Keratinocyte (primary cell): Measurements from ENCODE around the gene RBMY1D. TPM values are rescaled to one million over a fixed set of nuclear protein-coding genes. Genes with fewer than 3 reads are reported as not detected.

Experiments used
- DNase-seq: peaks from one replicate; pipeline ENCODE4 v3.0.0-alpha.2; 2011; ENCODE audit warnings: low read depth, missing footprints, low spot score
- FAIRE-seq: peaks from 2 replicates; lab custom pipeline; 2011; peaks lifted over from hg19 to GRCh38; lab: Jason Lieb, UNC
- H2AFZ ChIP-seq: 2 replicates; pipeline ENCODE4 v1.6.0; 2012; ENCODE audit warnings: low read length, control low read depth, inconsistent platforms; ENCODE audit not compliant: control insufficient read depth
- H3K27ac ChIP-seq: 2 replicates; pipeline ENCODE4 v1.5.1; 2011; ENCODE audit warnings: low read length; ENCODE audit not compliant: control insufficient read depth, insufficient read depth
- H3K27me3 ChIP-seq: 3 replicates; pipeline ENCODE4 v1.6.0; 2011; ENCODE audit warnings: low read length; ENCODE audit not compliant: control insufficient read depth, insufficient read depth; ENCODE audit errors: extremely low read depth
- H3K36me3 ChIP-seq, 2 experiments: 2 replicates in 1 of 2; 3 replicates in 1 of 2; pipeline ENCODE4 v1.5.1; 2011; ENCODE audit warnings: low read length in 2 of 2, mild to moderate bottlenecking in 1 of 2; ENCODE audit not compliant: control insufficient read depth in 2 of 2, insufficient read depth in 2 of 2; ENCODE audit errors: extremely low read depth in 1 of 2
- H3K4me1 ChIP-seq: 3 replicates; pipeline ENCODE4 v1.5.1; 2011; ENCODE audit warnings: low read length; ENCODE audit not compliant: control insufficient read depth, insufficient read depth; ENCODE audit errors: extremely low read depth
- H3K4me2 ChIP-seq: 3 replicates; pipeline ENCODE4 v1.6.0; 2011; ENCODE audit warnings: low read depth, low read length; ENCODE audit not compliant: control insufficient read depth, insufficient read depth; ENCODE audit errors: extremely low read depth
- H3K4me3 ChIP-seq, 3 experiments: fragments of 200-600 bp in 1 of 3; sonication (generic) in 1 of 3; 2 replicates in 2 of 3; 3 replicates in 1 of 3; pipeline ENCODE4 v1.5.1; 2011 to 2016; ENCODE audit warnings: low read length in 3 of 3, mild to moderate bottlenecking in 3 of 3, control low read depth in 2 of 3, inconsistent platforms in 1 of 3, low read depth in 1 of 3, mixed read lengths in 1 of 3, mixed run types in 1 of 3, moderate library complexity in 1 of 3; ENCODE audit not compliant: control insufficient read depth in 2 of 3, insufficient read depth in 2 of 3; ENCODE audit errors: extremely low read depth in 1 of 3
- H3K79me2 ChIP-seq: 2 replicates; pipeline ENCODE4 v1.6.0; 2012; ENCODE audit warnings: low read length; ENCODE audit not compliant: control insufficient read depth, insufficient read depth
- H3K9ac ChIP-seq: 3 replicates; pipeline ENCODE4 v1.6.0; 2011; ENCODE audit warnings: low read length; ENCODE audit not compliant: control insufficient read depth, insufficient read depth; ENCODE audit errors: extremely low read depth
- H3K9me1 ChIP-seq: 3 replicates; pipeline ENCODE4 v1.6.0; 2011; ENCODE audit warnings: low read length; ENCODE audit not compliant: control insufficient read depth, insufficient read depth; ENCODE audit errors: extremely low read depth
- H3K9me3 ChIP-seq: 2 replicates; pipeline ENCODE4 v1.5.1; 2012; ENCODE audit warnings: low read depth, low read length; ENCODE audit not compliant: control insufficient read depth
- H4K20me1 ChIP-seq: 3 replicates; pipeline ENCODE4 v1.6.0; 2011; ENCODE audit warnings: low read length; ENCODE audit not compliant: control insufficient read depth, insufficient read depth; ENCODE audit errors: extremely low read depth
- EZH2 ChIP-seq: IDR thresholded peaks from one replicate; pipeline ENCODE4 v1.6.1; 2012; ENCODE audit warnings: inconsistent platforms, mild to moderate bottlenecking, low read length, moderate library complexity
- dilution Hi-C: fragments of 300-500 bp; cut with MboI; formaldehyde crosslinking; loops from one replicate; pipeline ENCODE4 v1.7.0; 2020; ENCODE audit warnings: low sequenced_read_pairs; ENCODE audit not compliant: extremely low pct_ligation_motif_present
- polyA plus RNA-seq, 5 experiments: library from polyadenylated mRNA; depleted of rRNA in 3 of 5; stranded (reverse) in 3 of 5; stranded (forward) in 1 of 5; unstranded in 1 of 5; fragments of >200 nt; gene quantifications; 1 replicate in 1 of 5; 2 replicates in 3 of 5; 3 replicates in 1 of 5; pipeline versions ENCODE4 v1.2.1 to v1.2.3, GENCODE V29; 2011 to 2012; ENCODE audit warnings: missing spikeins in 2 of 5, low read depth in 1 of 5, low replicate concordance in 1 of 5
- TF ChIP-seq, protein P1 (sequence below), 3 experiments: IDR thresholded peaks in 1 of 3; conservative IDR thresholded peaks in 1 of 3; optimal IDR thresholded peaks in 1 of 3; 2 replicates in 2 of 3; 3 replicates in 1 of 3; pipeline versions ENCODE3 to v1.5.1; 2011; ENCODE audit warnings: low read length in 3 of 3, mild to moderate bottlenecking in 3 of 3, moderate library complexity in 2 of 3, control low read depth in 1 of 3, inconsistent platforms in 1 of 3; ENCODE audit not compliant: insufficient read depth in 2 of 3; ENCODE audit errors: extremely low read depth in 1 of 3

RBMY1D gene
- polyA plus RNA-seq, 1 donor (not counting 4 experiments of a cell fraction or from before 2014, with no cell fraction given): not detected

DNA sequence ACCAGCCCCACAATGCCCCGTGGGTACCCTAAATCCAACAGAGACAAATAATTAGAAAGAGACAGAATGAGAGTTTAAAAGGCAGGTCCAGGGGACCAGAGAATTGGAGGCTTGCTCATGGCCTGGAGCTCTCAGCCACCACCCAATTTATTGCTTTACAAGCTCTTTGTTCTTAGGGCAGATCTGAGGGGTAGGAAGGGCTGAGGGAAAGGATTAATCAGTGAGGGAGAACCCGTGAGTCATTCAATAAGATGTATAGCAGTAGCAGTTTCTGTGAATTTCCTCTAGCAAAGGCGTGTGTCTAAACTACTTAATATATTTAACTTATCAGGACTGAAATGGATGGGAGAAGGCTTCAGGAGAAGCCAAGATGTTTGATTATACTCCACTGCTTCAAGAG, 48.8 kb downstream of the RBMY1D start:
- H3K79me2 ChIP-seq: no peaks in the 10 kb centered on the region
- dilution Hi-C loops: no loop called here
- FAIRE-seq: no peak
- no peaks in the 10 kb centered on the region for H3K36me3 ChIP-seq
- H3K9ac ChIP-seq: no peak overlapping the region
- H3K9me3 ChIP-seq: no peaks in the 10 kb centered on the region
- no peak overlapping the region for H3K27ac ChIP-seq
- H3K27me3 ChIP-seq: no peaks in the 10 kb centered on the region
- TF ChIP-seq, protein P1, sequence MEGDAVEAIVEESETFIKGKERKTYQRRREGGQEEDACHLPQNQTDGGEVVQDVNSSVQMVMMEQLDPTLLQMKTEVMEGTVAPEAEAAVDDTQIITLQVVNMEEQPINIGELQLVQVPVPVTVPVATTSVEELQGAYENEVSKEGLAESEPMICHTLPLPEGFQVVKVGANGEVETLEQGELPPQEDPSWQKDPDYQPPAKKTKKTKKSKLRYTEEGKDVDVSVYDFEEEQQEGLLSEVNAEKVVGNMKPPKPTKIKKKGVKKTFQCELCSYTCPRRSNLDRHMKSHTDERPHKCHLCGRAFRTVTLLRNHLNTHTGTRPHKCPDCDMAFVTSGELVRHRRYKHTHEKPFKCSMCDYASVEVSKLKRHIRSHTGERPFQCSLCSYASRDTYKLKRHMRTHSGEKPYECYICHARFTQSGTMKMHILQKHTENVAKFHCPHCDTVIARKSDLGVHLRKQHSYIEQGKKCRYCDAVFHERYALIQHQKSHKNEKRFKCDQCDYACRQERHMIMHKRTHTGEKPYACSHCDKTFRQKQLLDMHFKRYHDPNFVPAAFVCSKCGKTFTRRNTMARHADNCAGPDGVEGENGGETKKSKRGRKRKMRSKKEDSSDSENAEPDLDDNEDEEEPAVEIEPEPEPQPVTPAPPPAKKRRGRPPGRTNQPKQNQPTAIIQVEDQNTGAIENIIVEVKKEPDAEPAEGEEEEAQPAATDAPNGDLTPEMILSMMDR (optimal IDR thresholded peaks at IDR 0.05 in 1 of 3, IDR thresholded peaks at IDR 0.05 in 1 of 3, conservative IDR thresholded peaks at IDR 0.05 in 1 of 3; ENCODE audit: extremely low read depth in 1 of 3, insufficient read depth in 2 of 3, low read length in 3 of 3): no peak
- no peak for TF ChIP-seq EZH2
- DNase-seq: no peak
- no peaks in the 10 kb centered on the region for H3K9me1 ChIP-seq
- H2AFZ ChIP-seq: no peak overlapping the region
- H3K4me1 ChIP-seq: no peaks in the 10 kb centered on the region
- no peak overlapping the region for H3K4me3 ChIP-seq
- no peaks in the 10 kb centered on the region for H4K20me1 ChIP-seq
- H3K4me2 ChIP-seq: no peak overlapping the region

DNA sequence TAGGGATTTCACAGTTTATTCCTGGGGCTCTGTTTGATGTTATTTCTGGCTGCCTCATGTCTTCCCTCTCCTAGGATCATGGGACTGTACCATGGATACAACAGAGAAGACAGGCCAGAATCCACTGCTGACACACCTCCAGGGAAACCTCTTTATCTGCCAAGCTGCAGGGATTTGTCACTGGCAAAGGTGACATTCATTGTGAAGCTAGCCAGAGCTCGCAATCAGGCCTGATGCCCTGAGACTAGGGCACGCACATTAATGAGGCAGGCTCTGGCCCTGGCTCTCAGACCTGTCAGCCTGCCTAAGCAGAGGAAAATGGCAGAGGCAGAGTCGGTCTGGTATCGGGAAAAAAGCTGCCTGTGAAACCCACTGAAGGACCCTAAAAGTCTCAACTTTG, 52.2 kb downstream of the RBMY1D start:
- dilution Hi-C loops: no loop called here
- no peak for TF ChIP-seq EZH2
- TF ChIP-seq, protein P1 (optimal IDR thresholded peaks at IDR 0.05 in 1 of 3, IDR thresholded peaks at IDR 0.05 in 1 of 3, conservative IDR thresholded peaks at IDR 0.05 in 1 of 3; ENCODE audit: extremely low read depth in 1 of 3, insufficient read depth in 2 of 3, low read length in 3 of 3): no peak
- no peaks in the 10 kb centered on the region for H4K20me1 ChIP-seq
- H3K9me1 ChIP-seq: no peaks in the 10 kb centered on the region
- no peaks in the 10 kb centered on the region for H3K4me1 ChIP-seq
- no peaks in the 10 kb centered on the region for H3K27me3 ChIP-seq
- H3K9me3 ChIP-seq: no peaks in the 10 kb centered on the region
- no peaks in the 10 kb centered on the region for H3K36me3 ChIP-seq
- no peak for FAIRE-seq
- no peaks in the 10 kb centered on the region for H3K79me2 ChIP-seq
- no peak overlapping the region for H3K27ac ChIP-seq
- no peak overlapping the region for H3K4me2 ChIP-seq
- no peak overlapping the region for H3K4me3 ChIP-seq
- no peak for DNase-seq
- no peak overlapping the region for H2AFZ ChIP-seq
- no peak overlapping the region for H3K9ac ChIP-seq
